DMS53 treated with DMSO at 0.1 percent for 48 hours (cell line): Measurements from ENCODE around the gene ATG7.

Source experiments
- DNase-seq: peaks from one replicate; lab custom pipeline; 2025; ENCODE audit not compliant: unreplicated experiment; lab: John Stamatoyannopoulos, UW

Gene ATG7

DNA sequence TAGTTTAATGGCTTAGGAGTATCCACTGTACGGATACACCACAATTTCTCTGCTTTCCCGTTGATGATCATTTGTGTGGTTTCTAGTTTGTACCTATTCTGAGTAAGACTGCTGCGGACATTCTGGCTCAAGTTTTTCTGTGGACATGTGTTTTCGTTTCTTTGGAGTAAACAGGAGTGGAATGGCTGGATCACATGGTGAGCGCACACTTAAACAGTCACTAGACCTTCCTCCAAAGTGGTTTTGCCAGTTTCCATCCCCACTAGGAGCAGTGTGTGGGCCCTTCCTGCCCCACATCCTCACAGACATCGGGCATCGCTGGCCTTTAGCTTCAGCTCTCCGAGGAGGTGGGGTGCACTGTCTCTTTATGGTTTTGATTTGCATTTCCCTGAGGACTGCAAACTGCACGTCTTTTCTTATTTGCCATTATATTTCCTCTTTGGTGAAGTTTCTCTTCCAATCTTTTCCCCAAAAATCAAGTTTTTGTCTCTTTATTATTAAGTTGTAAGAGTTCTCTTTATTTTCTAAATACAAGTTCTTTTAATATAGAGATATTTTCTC is 277.5 kb downstream of the ATG7 start:
- DNase-seq: no peak

DNA sequence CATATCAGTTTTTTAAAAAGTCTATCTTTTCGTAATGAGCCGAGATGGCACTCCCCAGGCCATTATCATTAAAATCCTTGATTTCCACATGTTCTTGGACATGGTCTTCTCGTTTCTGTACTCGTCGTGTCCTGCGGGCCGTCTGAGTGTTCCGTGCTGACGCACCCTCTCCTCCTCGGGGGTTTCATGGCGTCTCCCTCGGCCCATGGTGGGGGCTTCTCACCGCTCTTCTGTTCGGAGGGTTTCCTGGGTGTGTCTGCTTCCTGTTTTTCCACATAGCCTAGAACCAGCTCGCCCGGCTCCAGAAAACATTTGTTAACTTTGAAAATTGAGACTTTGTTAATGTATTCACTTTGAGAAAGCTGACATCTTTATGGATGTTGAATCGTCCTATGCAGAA is 278.8 kb downstream of the ATG7 start:
- no peak for DNase-seq

DNA sequence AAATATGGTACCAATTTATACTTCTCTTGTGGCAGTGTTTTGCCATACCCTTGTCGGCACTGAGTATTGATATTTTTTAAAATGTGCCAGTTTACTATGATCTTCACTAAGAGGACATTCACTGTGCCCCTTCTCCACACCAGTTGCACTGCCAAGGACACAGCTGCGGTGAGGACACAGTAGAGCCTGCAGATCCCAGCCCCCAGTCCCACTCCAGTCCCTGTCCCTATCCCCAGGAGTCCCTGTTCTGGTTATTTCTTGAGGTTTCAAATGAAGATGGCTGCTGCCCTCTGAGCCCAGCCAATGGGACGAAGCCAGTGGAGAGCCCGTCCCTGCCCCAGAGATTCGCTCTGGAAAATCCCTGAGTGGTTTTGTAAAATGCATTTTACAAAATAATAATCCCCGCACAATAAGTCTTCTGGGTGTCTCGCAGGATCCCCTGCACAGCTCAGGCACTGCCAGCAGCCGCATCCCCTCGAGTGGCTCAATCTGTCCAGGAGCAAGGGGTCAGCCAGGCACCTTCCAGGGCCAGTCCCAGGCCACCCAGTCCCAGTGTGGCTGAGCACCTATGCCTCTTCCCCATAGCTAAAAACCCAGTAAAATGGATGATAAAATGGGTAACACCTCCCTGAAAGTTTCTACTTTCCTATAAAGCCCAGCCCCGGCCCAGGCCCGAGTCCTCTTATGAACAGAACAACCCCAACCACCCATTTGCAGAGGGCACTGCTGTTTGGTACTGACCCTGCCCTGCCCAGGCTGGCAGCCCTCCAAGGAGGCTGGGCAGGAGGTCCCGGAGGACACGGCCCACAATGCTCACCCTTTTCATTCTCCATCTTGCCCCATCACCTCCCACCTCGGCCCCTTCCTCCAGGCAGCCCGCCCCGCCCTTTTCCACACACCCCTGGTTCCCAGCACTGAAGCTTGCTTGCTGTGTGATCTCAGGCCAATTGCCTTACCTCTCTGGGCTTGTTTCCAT is 280.4 kb downstream of the ATG7 start:
- no peak for DNase-seq

DNA sequence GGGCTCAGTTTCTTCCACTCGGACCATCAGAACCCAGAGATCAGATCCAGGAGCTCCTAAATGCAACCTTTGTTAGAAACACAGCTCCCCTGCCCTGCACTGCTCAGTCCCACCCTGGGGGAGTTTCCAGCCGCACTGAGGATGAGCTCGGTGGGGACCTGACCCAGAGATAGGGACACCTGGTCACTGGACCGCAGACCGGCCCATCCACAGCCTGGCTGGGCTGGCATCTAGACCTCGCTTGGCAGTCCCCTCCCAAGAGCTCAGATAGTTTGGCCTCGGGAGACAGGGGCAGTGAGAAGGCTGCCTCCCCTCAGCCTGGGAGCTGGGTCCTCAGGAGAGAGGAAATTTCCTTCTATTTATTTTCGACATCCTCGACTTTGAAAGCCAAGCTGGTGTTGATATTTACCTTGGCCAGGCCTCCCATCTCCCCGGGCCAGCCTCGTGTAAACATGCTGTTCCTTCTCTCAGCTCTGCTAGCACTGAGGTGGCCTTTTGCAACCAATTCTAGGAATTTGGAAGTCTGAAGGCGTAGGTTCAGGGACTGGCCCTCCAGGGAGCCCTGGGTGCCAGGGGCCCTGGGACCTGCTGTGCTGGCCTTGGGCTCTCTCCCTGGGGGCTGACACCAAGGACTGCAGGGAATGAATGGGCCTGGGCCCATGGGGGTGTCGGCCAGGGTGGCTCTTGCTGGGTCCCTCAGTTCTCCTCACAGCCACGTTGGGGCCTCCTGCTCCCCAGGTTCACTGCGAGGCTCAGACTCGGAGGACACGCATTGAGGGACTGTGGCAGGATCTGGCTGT is 281.4 kb downstream of the ATG7 start:
- no peak for DNase-seq

DNA sequence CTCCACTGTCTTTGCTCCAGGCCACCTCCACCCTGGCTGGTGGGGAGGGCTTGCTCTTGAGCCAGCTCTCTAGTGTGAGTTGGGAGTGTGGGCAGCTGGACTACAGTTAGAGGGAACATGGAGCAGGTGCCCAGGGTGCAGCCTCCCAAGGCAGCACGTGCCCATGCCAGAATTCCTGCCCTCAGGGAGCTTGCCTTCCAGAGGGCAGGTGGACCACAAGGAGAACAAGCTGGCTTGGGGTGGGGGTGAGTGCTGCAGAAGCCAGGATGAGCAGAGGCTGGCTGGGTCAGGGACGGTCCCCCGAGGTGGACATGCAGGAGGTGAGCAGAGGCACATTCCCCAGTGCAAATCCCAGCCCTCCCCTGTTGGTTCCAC is 282.0 kb downstream of the ATG7 start:
- no peak for DNase-seq

DNA sequence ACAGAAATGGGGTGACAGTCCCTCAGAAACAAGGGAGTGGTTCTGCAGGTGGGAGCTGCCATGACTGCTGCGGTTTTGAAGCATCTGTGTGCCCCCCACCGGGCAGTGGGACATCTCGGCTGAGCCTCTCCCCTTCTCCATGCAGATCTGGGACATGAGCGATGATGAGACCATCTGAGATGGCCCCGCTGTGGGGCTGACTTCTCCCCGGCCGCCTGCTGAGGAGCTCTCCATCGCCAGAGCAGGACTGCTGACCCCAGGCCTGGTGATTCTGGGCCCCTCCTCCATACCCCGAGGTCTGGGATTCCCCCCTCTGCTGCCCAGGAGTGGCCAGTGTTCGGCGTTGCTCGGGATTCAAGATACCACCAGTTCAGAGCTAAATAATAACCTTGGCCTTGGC is 282.5 kb downstream of the ATG7 start:
- DNase-seq: no peak

DNA sequence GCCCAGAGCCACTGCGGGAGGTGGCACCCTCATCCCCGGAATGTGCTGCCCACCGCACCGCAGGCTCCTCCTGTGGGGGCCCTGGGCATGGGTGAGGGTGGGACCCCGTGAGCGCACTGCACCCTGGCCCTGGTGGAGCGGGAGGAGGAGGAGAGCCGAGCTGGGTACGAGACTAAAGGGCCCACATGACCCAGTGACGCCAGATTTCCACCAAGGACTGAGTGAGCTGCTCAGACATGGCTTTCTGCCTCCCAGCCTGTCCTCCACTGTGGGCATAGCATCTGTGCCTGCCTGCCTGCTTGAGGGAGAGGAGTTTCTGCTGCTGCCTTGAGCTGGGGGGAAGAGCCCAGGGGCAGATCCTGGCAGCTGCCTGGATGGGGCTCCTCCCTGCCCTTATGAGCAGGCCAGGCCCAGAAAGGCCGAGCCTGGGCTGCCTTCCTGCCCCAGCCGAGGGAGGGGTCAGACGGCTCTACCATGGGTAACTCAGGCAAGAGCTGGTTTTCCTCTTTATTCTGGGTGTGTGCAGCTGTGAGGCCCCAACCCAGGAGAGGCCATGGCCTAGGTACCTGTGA is 283.1 kb downstream of the ATG7 start:
- DNase-seq: no peak

DNA sequence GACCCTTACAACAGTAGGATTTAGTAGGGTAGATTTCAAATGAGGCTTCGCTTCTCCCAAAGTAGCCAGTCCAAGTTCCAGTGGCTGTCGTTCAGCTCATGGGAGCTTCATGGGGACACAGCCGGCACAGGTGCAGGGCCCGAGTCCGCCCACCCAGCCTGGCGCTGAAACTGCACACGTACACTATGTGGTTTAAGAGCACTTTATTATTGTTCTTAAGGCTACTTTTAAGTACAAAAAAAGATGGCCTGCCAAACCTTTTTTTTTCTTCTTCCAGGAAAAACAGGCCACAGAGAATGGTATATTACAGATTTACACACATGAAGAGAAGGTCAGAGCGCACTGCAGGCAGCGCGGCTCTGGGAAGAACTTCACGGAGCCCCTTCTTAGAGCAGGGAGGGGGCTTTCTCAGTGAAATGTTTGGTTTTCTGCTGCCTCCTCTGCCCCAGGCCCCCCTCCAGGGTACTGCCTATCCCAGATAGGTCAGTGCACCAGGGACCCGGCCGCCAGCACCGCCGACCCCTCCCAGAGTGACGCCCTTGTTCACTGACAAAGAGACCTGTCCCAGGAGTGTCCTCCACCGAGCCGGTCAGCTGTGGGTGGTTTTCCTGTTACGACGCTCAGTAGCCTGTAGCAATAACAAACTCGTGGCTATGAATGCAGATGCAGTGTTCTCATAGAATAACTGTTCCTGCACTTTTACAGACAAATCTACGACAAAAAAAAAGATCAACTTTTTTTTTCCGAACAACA is 283.9 kb downstream of the ATG7 start:
- no peak for DNase-seq

DNA sequence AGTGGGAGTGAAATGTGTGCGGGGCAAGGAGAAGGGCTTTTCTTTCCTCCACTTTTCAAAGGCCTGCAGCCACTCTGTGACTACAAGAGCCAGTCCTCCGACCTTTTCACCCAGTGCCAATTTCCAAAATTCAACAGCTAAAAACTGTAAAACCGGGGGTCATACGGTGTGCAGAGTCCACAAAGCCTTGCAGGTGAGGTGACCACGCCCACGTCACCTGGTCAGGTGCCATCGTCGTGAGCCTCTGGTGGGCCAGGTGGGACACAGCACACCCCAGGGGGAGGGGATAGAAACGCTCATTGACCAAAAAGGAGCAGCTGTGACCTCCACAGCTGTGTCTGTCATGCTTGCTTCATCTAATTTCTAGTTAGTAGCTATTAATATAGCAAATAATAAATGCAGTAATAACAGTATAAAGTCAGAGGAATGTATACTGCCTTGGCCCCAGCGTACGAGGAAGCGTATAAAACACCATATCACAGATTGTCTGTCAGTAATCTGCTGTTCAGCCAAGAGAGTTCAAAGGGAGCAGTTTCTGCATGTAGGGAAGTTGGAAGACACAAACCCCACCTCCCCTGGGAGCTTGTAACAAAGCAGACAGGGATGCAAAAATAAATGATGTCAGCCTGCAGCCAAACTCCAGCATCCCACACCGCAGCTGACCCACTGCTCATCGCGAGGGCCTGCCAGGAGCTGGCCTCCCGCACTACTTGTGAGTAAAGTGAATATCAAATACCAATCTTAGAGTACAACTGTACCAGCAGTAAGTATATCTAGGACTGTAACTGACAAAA is 284.9 kb downstream of the ATG7 start:
- DNase-seq: no peak

DNA sequence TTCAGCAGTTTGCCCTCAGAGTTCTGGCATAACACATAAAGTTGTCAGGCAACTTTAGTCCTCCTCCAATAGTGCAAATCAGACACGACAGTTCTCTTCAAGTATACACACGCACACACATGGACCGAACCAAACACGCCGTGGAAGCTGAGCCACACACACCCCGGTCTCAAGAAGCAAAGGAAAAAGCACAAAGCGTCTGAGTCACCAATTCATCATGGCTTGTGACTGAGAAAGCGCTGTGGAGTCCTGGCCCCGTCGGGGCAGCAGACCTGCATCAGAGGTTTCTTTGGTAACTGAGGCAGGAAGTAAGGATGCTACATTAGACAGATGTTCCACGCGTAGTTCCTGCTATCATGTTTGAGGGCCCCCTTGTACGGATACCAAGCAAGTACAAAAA is 285.8 kb downstream of the ATG7 start:
- no peak for DNase-seq

DNA sequence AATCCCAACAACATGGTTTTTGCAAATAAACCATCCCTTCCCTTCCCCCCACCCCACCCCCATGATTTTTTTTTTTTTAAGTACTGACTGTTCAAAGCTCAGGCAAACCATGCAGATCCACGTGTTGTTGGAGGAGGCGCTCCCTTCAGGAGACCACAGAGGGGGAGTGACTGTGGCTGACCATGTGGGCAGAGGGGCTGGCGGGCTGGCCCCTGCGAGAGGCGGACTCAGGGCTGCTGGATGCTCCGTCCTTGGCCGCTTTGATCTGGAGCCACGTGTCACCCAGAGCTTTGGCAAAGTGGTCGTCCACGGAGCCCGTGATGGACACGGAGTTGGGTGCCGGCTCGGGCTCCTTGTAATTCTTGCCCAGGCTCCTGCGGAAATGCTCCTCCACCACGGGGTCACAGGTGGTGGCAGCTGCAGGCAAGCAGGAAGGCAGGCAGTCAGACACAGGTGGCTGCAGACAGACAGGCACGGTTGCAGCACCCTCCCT is 286.3 kb downstream of the ATG7 start:
- no peak for DNase-seq

DNA sequence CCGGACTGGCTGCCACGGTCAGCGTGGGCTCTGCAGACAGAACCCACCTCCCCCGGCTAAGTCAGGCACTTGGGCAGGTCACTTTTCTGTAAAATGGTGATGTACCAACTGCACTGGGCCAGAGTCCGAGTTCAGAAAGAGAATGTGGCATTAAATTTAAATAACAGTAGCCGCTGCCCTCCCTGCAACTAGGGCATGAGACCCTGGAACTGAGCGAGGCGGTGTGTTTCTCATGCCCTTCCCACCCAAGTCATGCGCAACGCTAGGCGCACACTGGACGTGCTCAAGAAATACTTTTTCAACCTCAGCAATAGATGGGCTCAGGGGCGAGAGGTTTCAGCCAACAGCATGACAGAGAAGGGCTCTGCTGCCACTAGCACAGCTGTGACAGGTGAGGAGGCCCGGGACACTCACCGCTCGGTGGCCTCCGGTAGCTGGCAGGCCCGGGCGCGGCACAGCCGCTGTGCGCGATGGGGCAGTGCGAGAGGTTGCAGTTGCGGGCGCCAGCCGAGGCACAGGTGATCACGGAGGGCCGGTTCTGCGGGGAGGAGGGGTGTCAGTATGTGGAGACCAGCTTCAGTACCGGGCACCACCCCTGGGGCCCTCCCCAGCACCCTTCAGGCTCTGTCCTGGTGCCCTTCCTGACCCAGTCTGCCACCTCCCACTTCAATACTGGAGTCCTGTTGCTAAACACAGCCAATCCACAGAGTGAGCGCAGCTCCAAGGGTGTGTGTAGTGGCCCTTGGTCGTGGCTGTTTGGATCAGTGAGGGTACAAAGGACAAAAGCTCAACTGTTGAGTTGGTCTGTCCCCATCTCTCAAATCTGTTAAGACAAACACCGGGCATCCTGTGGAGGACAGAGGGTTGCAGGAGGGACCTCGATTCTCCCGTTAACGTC is 287.0 kb downstream of the ATG7 start:
- no peak for DNase-seq

DNA sequence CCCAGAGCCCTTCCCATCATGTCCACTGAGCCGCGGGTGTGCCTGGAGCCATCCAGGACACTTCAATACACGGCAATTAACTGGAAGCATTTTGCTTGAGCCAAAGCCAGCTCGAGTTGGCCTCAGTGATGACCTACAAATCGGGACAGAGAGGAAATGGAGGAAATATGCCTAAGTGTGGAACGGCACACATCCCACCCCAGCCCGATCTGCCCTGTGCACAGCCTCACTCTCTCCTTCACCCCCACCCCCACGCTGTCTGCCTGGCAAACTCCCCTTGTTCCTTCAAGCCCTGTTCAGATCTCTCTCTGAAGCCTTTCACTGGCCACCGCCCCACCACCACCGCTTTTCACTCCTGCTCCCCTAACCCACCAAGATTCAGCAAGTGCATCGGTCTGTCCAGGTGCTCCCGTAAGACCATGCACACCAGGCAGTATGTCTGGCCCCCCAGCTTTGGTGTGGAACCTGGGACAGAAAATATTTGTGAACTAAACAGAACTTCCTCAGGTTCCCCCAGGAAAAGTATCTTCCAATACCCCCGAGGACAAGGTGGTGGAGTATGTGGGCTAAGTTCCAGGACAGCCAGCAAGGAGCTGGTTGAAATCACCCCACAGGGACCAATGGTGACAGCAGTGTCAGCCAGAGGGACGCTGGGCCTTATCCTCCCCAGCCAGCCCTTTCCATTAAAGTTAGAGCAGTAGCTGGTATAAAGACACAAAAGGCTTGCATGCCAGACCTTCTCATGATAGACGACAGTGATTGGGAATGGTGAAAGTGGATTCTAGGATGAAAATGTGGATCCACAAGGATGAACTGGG is 287.8 kb downstream of the ATG7 start:
- no peak for DNase-seq

DNA sequence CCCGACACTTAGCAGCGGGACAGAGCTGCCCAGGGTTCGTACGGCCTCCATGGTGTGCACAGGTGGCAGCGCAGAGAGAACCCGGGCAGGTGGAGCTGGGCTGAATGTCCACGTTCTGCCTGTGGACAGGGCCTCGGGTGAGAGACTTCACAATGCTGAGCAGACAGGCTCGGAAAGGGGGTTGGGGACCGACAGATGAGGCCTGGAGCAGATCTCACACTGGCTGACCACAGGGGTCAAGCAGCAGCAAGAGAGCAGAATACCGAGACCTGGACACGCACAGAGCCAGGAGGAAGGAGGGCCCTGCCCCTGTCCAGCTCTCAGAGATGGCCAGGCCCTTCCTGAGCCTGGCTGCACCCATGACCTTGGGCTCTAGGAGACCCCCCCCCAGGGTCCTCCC is 288.5 kb downstream of the ATG7 start:
- DNase-seq: no peak

DNA sequence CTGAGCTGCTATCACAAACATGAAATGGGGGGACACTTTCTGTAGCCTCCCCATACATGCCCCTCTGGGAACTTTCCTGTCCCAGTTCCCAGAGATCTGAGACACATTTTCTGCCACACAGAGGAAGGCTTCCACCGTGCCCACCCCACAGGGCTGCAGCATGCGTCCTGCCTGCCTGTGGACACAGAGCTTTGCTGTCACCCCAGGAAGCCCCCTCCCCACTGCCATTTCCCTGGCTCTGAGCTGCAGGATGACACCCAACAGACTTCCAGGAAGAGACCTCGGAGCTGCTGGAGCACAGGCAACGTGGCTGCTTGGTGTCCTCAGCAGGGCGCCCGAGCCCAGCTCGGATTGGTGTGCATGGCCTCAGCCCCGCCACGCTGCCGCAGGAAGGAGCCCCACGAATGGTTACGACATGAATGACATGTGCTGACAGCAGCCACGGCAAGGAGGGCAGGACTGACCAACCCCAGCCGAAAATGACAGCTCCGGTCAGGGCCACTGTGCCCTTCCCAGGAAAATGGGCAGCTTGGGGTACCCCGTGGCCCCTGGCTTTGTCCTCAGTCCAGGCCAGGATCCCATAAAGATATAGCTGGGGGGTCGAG is 290.2 kb downstream of the ATG7 start:
- DNase-seq: no peak

DNA sequence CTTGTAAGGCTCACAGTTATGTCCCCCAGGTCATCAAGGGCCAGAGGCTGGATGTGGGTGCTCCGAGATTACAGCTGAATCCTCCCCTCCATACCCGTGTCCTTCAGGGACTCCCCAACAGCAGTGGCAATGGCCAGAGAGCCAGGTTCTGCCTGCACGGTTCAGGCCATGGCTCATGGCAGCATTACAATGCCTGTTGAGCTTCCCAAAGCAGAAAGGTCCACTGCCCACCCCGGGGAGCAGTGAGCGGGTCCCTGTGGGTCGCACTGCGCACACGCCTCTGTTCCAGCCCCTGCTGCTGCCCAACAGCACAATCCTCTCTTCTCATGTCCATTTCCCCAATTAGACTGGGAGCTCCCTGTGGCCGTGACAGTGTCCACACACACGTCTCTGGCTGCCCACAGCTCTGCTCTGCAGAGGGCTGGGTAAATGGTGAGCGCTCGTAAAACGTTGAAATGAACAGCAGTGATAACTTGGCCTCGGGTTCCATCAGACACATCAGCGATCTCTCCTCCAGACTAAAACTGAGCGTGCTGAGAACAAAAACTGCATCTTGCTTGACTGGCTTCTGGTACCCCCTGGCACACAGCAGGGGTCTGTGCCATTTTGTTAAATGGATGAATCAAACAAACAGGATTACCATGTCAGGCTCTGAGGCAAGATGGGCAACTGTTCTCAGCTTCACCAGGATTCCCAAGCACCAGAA is 291.1 kb downstream of the ATG7 start:
- DNase-seq: no peak

DNA sequence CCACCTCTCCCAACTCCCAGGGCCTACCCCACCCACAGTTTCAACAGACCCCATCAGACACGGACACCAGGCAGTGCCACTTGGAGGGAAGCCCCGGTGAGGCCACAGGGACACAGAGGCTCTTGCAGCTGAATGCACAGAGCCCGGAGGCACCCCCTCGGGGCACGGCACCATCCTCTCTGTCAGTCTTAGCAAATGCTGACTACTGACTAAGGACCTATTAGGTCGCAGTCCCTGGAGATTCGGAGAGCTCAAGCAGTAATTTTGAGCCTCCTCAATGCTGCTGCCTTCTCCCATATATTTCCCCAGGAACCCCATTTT is 291.6 kb downstream of the ATG7 start:
- DNase-seq: no peak
